Measurements from ENCODE around the gene PTCHD1.

DNA sequence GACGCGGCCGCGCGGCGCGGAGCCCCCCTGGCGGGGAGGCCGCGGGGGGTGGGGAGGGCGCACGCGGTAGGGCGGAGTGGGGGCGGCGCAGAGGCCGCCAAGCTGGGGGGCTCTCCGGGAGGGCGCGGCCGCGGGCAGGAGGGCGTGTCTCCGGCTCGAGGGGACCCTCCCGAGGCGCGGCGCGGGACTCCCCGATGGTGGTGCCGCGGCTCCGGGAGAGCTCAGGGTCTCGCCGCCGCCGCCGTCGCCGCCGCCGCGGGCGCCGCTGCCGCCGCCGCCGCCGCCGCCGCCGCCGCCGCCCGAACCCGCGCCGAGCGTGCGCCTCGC lies 165 bp upstream of the PTCHD1 start:
- TF ChIP-seq, protein P1, sequence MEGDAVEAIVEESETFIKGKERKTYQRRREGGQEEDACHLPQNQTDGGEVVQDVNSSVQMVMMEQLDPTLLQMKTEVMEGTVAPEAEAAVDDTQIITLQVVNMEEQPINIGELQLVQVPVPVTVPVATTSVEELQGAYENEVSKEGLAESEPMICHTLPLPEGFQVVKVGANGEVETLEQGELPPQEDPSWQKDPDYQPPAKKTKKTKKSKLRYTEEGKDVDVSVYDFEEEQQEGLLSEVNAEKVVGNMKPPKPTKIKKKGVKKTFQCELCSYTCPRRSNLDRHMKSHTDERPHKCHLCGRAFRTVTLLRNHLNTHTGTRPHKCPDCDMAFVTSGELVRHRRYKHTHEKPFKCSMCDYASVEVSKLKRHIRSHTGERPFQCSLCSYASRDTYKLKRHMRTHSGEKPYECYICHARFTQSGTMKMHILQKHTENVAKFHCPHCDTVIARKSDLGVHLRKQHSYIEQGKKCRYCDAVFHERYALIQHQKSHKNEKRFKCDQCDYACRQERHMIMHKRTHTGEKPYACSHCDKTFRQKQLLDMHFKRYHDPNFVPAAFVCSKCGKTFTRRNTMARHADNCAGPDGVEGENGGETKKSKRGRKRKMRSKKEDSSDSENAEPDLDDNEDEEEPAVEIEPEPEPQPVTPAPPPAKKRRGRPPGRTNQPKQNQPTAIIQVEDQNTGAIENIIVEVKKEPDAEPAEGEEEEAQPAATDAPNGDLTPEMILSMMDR (conservative IDR thresholded peaks at IDR 0.05; ENCODE audit: low read depth, low read length): no peak
- TF ChIP-seq EZH2phosphoT487 (IDR thresholded peaks at IDR 0.05; ENCODE audit: borderline replicate concordance, low read length): no peak
